H9 (cell line): ENCODE results near the gene FOXP4. TPM values are rescaled to one million over a fixed set of nuclear protein-coding genes. Genes with fewer than 3 reads are reported as not detected.
A peak's percentile ranks its signal among the peaks of the same experiment; 100 is the strongest.

ENCODE experiments used
- DNase-seq: peaks from one replicate; pipeline ENCODE4 v3.0.0-alpha.2; 2017
- H2AFZ ChIP-seq: one replicate; pipeline ENCODE4 v1.6.1; 2013; ENCODE audit warnings: mild to moderate bottlenecking, low read length, control low read depth, moderate library complexity
- H2AK5ac ChIP-seq: 2 replicates; pipeline ENCODE4 v1.6.1; 2013; ENCODE audit warnings: low read length, control low read depth, mixed read lengths; ENCODE audit not compliant: insufficient read length
- H2BK120ac ChIP-seq: one replicate; pipeline ENCODE4 v1.6.1; 2013; ENCODE audit warnings: low read depth, mild to moderate bottlenecking, low read length, control low read depth, inconsistent platforms; ENCODE audit not compliant: poor library complexity, severe bottlenecking
- H2BK12ac ChIP-seq: 2 replicates; pipeline ENCODE4 v1.6.1; 2013; ENCODE audit warnings: low read length, control low read depth, mixed read lengths, low read depth; ENCODE audit not compliant: insufficient read length
- H2BK15ac ChIP-seq: 2 replicates; pipeline ENCODE4 v1.6.1; 2013; ENCODE audit warnings: low read depth, low read length, control low read depth
- H2BK20ac ChIP-seq: one replicate; pipeline ENCODE4 v1.6.1; 2013; ENCODE audit warnings: low read depth, mild to moderate bottlenecking, low read length, control low read depth, inconsistent platforms; ENCODE audit not compliant: poor library complexity, severe bottlenecking
- H2BK5ac ChIP-seq: 2 replicates; pipeline ENCODE4 v1.6.1; 2013; ENCODE audit warnings: low read length, control low read depth, mixed read lengths; ENCODE audit not compliant: insufficient read length
- H3K14ac ChIP-seq: 2 replicates; pipeline ENCODE4 v1.6.1; 2013; ENCODE audit warnings: low read length, control low read depth; ENCODE audit not compliant: insufficient read depth
- H3K18ac ChIP-seq: 2 replicates; pipeline ENCODE4 v1.6.1; 2013; ENCODE audit warnings: low read depth, mild to moderate bottlenecking, mixed read lengths, low read length, control low read depth; ENCODE audit not compliant: insufficient read length
- H3K23ac ChIP-seq: 2 replicates; pipeline ENCODE4 v1.6.1; 2013; ENCODE audit warnings: low read length, control low read depth, mixed read lengths, low read depth; ENCODE audit not compliant: insufficient read length
- H3K23me2 ChIP-seq: 2 replicates; pipeline ENCODE4 v1.6.1; 2013; ENCODE audit warnings: low read depth, mild to moderate bottlenecking, mixed read lengths, low read length, control low read depth; ENCODE audit not compliant: insufficient read length, poor library complexity, severe bottlenecking
- H3K27ac ChIP-seq: 2 replicates; pipeline ENCODE4 v1.5.1; 2013; ENCODE audit warnings: low read length, control low read depth, mixed read lengths, low read depth; ENCODE audit not compliant: insufficient read length
- H3K27me3 ChIP-seq: 2 replicates; pipeline ENCODE4 v1.6.1; 2013; ENCODE audit warnings: low read length, control low read depth, inconsistent platforms; ENCODE audit not compliant: insufficient read depth
- H3K4ac ChIP-seq: 2 replicates; pipeline ENCODE4 v1.6.1; 2013; ENCODE audit warnings: low read depth, mild to moderate bottlenecking, control low read depth, inconsistent platforms, low read length, moderate library complexity
- H3K4me1 ChIP-seq: 2 replicates; pipeline ENCODE4 v1.6.1; 2013; ENCODE audit warnings: low read length, control low read depth, inconsistent platforms; ENCODE audit not compliant: insufficient read depth
- H3K4me2 ChIP-seq: 2 replicates; pipeline ENCODE4 v1.6.1; 2013; ENCODE audit warnings: low read length, control low read depth, mixed read lengths; ENCODE audit not compliant: insufficient read length, insufficient read depth
- H3K56ac ChIP-seq: 2 replicates; pipeline ENCODE4 v1.6.1; 2013; ENCODE audit warnings: low read depth, mild to moderate bottlenecking, mixed read lengths, low read length, control low read depth; ENCODE audit not compliant: insufficient read length
- H3K79me1 ChIP-seq: 2 replicates; pipeline ENCODE4 v1.6.1; 2013; ENCODE audit warnings: low read depth, mild to moderate bottlenecking, moderate library complexity, low read length, control low read depth, inconsistent platforms; ENCODE audit not compliant: insufficient read depth, poor library complexity, severe bottlenecking
- H3K79me2 ChIP-seq: 2 replicates; pipeline ENCODE4 v1.6.1; 2013; ENCODE audit warnings: low read length, control low read depth, inconsistent platforms; ENCODE audit not compliant: insufficient read depth
- H3K9ac ChIP-seq: 2 replicates; pipeline ENCODE4 v1.6.1; 2013; ENCODE audit warnings: low read length, control low read depth, mixed read lengths; ENCODE audit not compliant: insufficient read length; ENCODE audit errors: extremely low read depth
- H3K9me3 ChIP-seq: one replicate; pipeline ENCODE4 v1.6.1; 2013; ENCODE audit warnings: low read depth, low read length, inconsistent platforms; ENCODE audit not compliant: control insufficient read depth
- H3T11ph ChIP-seq: one replicate; pipeline ENCODE4 v1.6.1; 2013; ENCODE audit warnings: mild to moderate bottlenecking, low read length, control low read depth, inconsistent platforms
- H4K20me1 ChIP-seq: one replicate; pipeline ENCODE4 v1.6.1; 2013; ENCODE audit not compliant: control insufficient read depth, insufficient read length, insufficient read depth
- H4K5ac ChIP-seq: 2 replicates; pipeline ENCODE4 v1.6.1; 2013; ENCODE audit warnings: low read depth, mild to moderate bottlenecking, mixed read lengths, low read length, control low read depth; ENCODE audit not compliant: insufficient read length
- H4K8ac ChIP-seq: replicated peaks from 2 replicates; pipeline ENCODE4 v1.6.1; 2013; ENCODE audit warnings: low read length, control low read depth, mixed read lengths, low read depth; ENCODE audit not compliant: insufficient read length
- H4K91ac ChIP-seq: 2 replicates; pipeline ENCODE4 v1.6.1; 2013; ENCODE audit warnings: low read depth, mild to moderate bottlenecking, moderate library complexity, mixed read lengths, low read length, control low read depth; ENCODE audit not compliant: insufficient read length
- H3K27ac Mint-ChIP-seq, 3 experiments: 2 replicates in 2 of 3; 3 replicates in 1 of 3; pipeline ENCODE4 v1.8.0; 2020 to 2021; ENCODE audit warnings: mixed read lengths in 3 of 3, mild to moderate bottlenecking in 1 of 3, moderate library complexity in 1 of 3
- H3K27me3 Mint-ChIP-seq: 2 replicates; pipeline ENCODE4 v1.8.0; 2021; ENCODE audit warnings: low read depth, mild to moderate bottlenecking, moderate library complexity, mixed read lengths
- H3K36me3 Mint-ChIP-seq, 3 experiments: 2 replicates in 2 of 3; 3 replicates in 1 of 3; pipeline ENCODE4 v1.8.0; 2020 to 2021; ENCODE audit warnings: low read depth in 3 of 3, mixed read lengths in 3 of 3; ENCODE audit not compliant: insufficient read depth in 1 of 3
- H3K4me1 Mint-ChIP-seq, 2 experiments: 2 replicates each; pipeline ENCODE4 v1.8.0; 2020; ENCODE audit warnings: mixed read lengths in 2 of 2
- H3K4me3 Mint-ChIP-seq, 2 experiments: 2 replicates in 1 of 2; 3 replicates in 1 of 2; pipeline ENCODE4 v1.8.0; 2020 to 2021; ENCODE audit warnings: mild to moderate bottlenecking in 2 of 2, mixed read lengths in 2 of 2, moderate library complexity in 1 of 2
- H3K9me3 Mint-ChIP-seq, 2 experiments: 2 replicates in 1 of 2; 3 replicates in 1 of 2; pipeline ENCODE4 v1.8.0; 2020; ENCODE audit warnings: mild to moderate bottlenecking in 2 of 2, mixed read lengths in 2 of 2, moderate library complexity in 1 of 2
- WGBS: extraction: QIAGEN DNeasy Blood & Tissue Kit; methylation state at CpG from one replicate; pipeline ENCODE4 v1.1.7; 2013; ENCODE audit warnings: missing lambda C conversion rate, low lambda C conversion rate, mixed read lengths; ENCODE audit not compliant: insufficient read length; ENCODE audit errors: extremely low coverage; 5-methylcytosine and 5-hydroxymethylcytosine counted together
- total RNA-seq: library from RNA; stranded (reverse); gene quantifications from 2 replicates; pipeline ENCODE4 v1.2.1, GENCODE V29; 2021
- TF ChIP-seq, protein P1 (sequence below): fragments of 200-600 bp; sonication (generic); conservative IDR thresholded peaks from 3 replicates; pipeline ENCODE4 v1.8.0; 2021; ENCODE audit warnings: antibody characterized with exemption, mild to moderate bottlenecking

The FOXP4 gene
- total RNA-seq, 1 experiment from 2014 or later, result 18.2 TPM

- Histone ChIP-seq H4K8ac (no peak overlapping the region), H3K27ac (no peak overlapping the region), H3K79me1 (no peaks in the 10 kb centered on the region), H2BK5ac (no peak overlapping the region), H3K27me3 (no peaks in the 10 kb centered on the region), H3K23me2 (no peaks in the 10 kb centered on the region), H2BK120ac (no peak overlapping the region), H3K4me1 (peaks cover 34% of the 10 kb centered on the region; the same call in 1 of the 2 replicates), H4K20me1 (no peaks in the 10 kb centered on the region), H3K9ac (no peak overlapping the region), H4K91ac (no peak overlapping the region), H3K18ac (no peak overlapping the region), H2BK20ac (no peak overlapping the region), H3K56ac (no peak overlapping the region), H3K9me3 (no peaks in the 10 kb centered on the region), H4K5ac (no peak overlapping the region), H3K4me2 (no peak overlapping the region), H3K79me2 (no peaks in the 10 kb centered on the region), H2BK15ac (no peak overlapping the region), H3K14ac (no peak overlapping the region), H3K4ac (no peak overlapping the region), H2AFZ (no peak overlapping the region), H2AK5ac (no peak overlapping the region), H3K23ac (no peak overlapping the region), H3T11ph (no peak overlapping the region), H2BK12ac (peak overlapping the region; percentile 15)
- TF ChIP-seq, protein P1, sequence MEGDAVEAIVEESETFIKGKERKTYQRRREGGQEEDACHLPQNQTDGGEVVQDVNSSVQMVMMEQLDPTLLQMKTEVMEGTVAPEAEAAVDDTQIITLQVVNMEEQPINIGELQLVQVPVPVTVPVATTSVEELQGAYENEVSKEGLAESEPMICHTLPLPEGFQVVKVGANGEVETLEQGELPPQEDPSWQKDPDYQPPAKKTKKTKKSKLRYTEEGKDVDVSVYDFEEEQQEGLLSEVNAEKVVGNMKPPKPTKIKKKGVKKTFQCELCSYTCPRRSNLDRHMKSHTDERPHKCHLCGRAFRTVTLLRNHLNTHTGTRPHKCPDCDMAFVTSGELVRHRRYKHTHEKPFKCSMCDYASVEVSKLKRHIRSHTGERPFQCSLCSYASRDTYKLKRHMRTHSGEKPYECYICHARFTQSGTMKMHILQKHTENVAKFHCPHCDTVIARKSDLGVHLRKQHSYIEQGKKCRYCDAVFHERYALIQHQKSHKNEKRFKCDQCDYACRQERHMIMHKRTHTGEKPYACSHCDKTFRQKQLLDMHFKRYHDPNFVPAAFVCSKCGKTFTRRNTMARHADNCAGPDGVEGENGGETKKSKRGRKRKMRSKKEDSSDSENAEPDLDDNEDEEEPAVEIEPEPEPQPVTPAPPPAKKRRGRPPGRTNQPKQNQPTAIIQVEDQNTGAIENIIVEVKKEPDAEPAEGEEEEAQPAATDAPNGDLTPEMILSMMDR, result no peak
- Mint-ChIP-seq H3K36me3 (peaks cover 0 to 10% (median 6%) of the 10 kb centered on the region in 3 experiments; a peak in 5 of 7 replicates), H3K4me3 (no peak overlapping the region), H3K9me3 (no peaks in the 10 kb centered on the region; a peak in 1 of 5 replicates), H3K27me3 (peaks cover 8% of the 10 kb centered on the region), H3K4me1 (peaks cover 79 to 87% of the 10 kb centered on the region in 2 experiments), H3K27ac (peak overlapping the region in 1 of 3 experiments; percentile 71; a peak in 1 of 7 replicates)
- WGBS, result no CpG with 5 or more reads among the region's 4 CpGs
- DNase-seq, result no peak
Observed at GRCh38 chr6:41576667-41577066, 30.5 kb downstream of the FOXP4 start.
